DOHH2 (cell line): Measurements from ENCODE around the gene SLC8B1.

Experiments used
- H3F3A ChIP-seq: fragments of 200-600 bp; sonication (generic), shearing (Covaris generic); 2 replicates; pipeline ENCODE4 v1.6.0; 2016; ENCODE audit warnings: antibody characterized with exemption, mild to moderate bottlenecking; ENCODE audit not compliant: control insufficient read depth, insufficient read depth
- H3K27ac ChIP-seq: fragments of 200-600 bp; sonication (generic); 2 replicates; pipeline ENCODE4 v1.5.1; 2014; ENCODE audit warnings: low read depth, mild to moderate bottlenecking, low read length, moderate library complexity
- H3K27me3 ChIP-seq: fragments of 200-600 bp; sonication (generic); 2 replicates; pipeline ENCODE4 v1.6.1; 2014; ENCODE audit warnings: mild to moderate bottlenecking, low read length, mixed read lengths; ENCODE audit not compliant: control insufficient read depth
- H3K36me3 ChIP-seq: fragments of 200-600 bp; sonication (generic); 2 replicates; pipeline ENCODE4 v1.6.1; 2014; ENCODE audit warnings: mild to moderate bottlenecking, low read length, moderate library complexity, mixed read lengths; ENCODE audit not compliant: control insufficient read depth
- H3K4me1 ChIP-seq: fragments of 200-600 bp; sonication (generic); 2 replicates; pipeline ENCODE4 v1.6.1; 2014; ENCODE audit warnings: mild to moderate bottlenecking, low read length, mixed read lengths; ENCODE audit not compliant: control insufficient read depth
- H3K4me2 ChIP-seq: fragments of 200-600 bp; sonication (generic); 2 replicates; pipeline ENCODE4 v1.6.0; 2014; ENCODE audit warnings: mild to moderate bottlenecking, low read length, moderate library complexity
- H3K4me3 ChIP-seq: fragments of 200-600 bp; sonication (generic); 2 replicates; pipeline ENCODE4 v1.5.1; 2014; ENCODE audit warnings: mild to moderate bottlenecking, low read length, mixed read lengths
- H3K79me2 ChIP-seq: fragments of 200-600 bp; sonication (generic); 2 replicates; pipeline ENCODE4 v1.6.1; 2014; ENCODE audit warnings: mild to moderate bottlenecking, low read length, mixed read lengths; ENCODE audit not compliant: control insufficient read depth
- H3K9me2 ChIP-seq: fragments of 200-600 bp; sonication (generic); replicated peaks from 2 replicates; pipeline ENCODE4 v1.6.1; 2014; ENCODE audit warnings: mild to moderate bottlenecking, low read length, mixed read lengths; ENCODE audit not compliant: control insufficient read depth
- H3K9me3 ChIP-seq: fragments of 200-600 bp; sonication (generic); 2 replicates; pipeline ENCODE4 v1.6.1; 2014; ENCODE audit warnings: antibody characterized with exemption, low read length, mixed read lengths; ENCODE audit not compliant: control insufficient read depth, insufficient read depth
- H4K20me1 ChIP-seq: fragments of 200-600 bp; sonication (generic); 2 replicates; pipeline ENCODE4 v1.6.0; 2014; ENCODE audit warnings: low read depth, mild to moderate bottlenecking, antibody characterized with exemption, low read length, moderate library complexity; ENCODE audit not compliant: control insufficient read depth, insufficient read depth
- CTCF ChIP-seq: fragments of 200-600 bp; sonication (generic); IDR thresholded peaks from one replicate; pipeline ENCODE4 v1.5.1; 2014; ENCODE audit warnings: antibody characterized with exemption, mild to moderate bottlenecking, low read depth, low read length; ENCODE audit not compliant: poor library complexity, severe bottlenecking
- EZH2phosphoT487 ChIP-seq: fragments of 200-600 bp; sonication (generic); IDR thresholded peaks from 2 replicates; pipeline ENCODE4 v1.6.1; 2017; ENCODE audit warnings: borderline replicate concordance, mild to moderate bottlenecking, antibody characterized with exemption, low read length, moderate library complexity, mixed read lengths

SLC8B1 gene

GRCh38 chr12:113289361-113289760 lies 45.5 kb downstream of the SLC8B1 start:
- Histone ChIP-seq H3K27me3 (no peaks in the 10 kb centered on the region), H3K36me3 (peaks cover 91% of the 10 kb centered on the region)
- TF ChIP-seq CTCF (no peak), EZH2phosphoT487 (no peak)

GRCh38 chr12:113287899-113288282 lies 47.0 kb downstream of the SLC8B1 start:
- H3F3A ChIP-seq, result no peaks in the 10 kb centered on the region
- H4K20me1 ChIP-seq, result no peaks in the 10 kb centered on the region
- no peak overlapping the region for H3K4me2 ChIP-seq
- H3K36me3 ChIP-seq, result peaks cover 98% of the 10 kb centered on the region
- no peaks in the 10 kb centered on the region for H3K79me2 ChIP-seq
- TF ChIP-seq CTCF, result no peak
- no peak for TF ChIP-seq EZH2phosphoT487
- H3K27ac ChIP-seq, result no peak overlapping the region
- no peak overlapping the region for H3K4me3 ChIP-seq
- H3K9me2 ChIP-seq, result no peaks in the 10 kb centered on the region
- no peaks in the 10 kb centered on the region for H3K27me3 ChIP-seq
- H3K4me1 ChIP-seq, result no peaks in the 10 kb centered on the region
- no peaks in the 10 kb centered on the region for H3K9me3 ChIP-seq

More at GRCh38 chr12:113289361-113289760, 45.5 kb downstream of the SLC8B1 start:
- no peaks in the 10 kb centered on the region for H3K9me3 ChIP-seq
- H3K9me2 ChIP-seq, result no peaks in the 10 kb centered on the region
- H3K4me1 ChIP-seq, result no peaks in the 10 kb centered on the region
- no peak overlapping the region for H3K4me2 ChIP-seq
- H3K27ac ChIP-seq, result no peak overlapping the region
- no peaks in the 10 kb centered on the region for H4K20me1 ChIP-seq
- H3K4me3 ChIP-seq, result no peak overlapping the region
- H3F3A ChIP-seq, result no peaks in the 10 kb centered on the region
- H3K79me2 ChIP-seq, result no peaks in the 10 kb centered on the region

- Histone ChIP-seq H3K4me3 (no peak overlapping the region), H3K4me1 (no peaks in the 10 kb centered on the region), H3K9me3 (no peaks in the 10 kb centered on the region), H3K27ac (no peak overlapping the region), H3K36me3 (peaks cover 95% of the 10 kb centered on the region), H3K79me2 (no peaks in the 10 kb centered on the region), H4K20me1 (no peaks in the 10 kb centered on the region), H3K4me2 (no peak overlapping the region), H3K27me3 (no peaks in the 10 kb centered on the region), H3F3A (no peaks in the 10 kb centered on the region), H3K9me2 (no peaks in the 10 kb centered on the region)
- no peak for TF ChIP-seq EZH2phosphoT487
- no peak for TF ChIP-seq CTCF
Observed at GRCh38 chr12:113287146-113287898, 47.6 kb downstream of the SLC8B1 start.
